HL-60 (cell line): ENCODE data around the gene TRIM63.
A peak's percentile ranks its signal among the peaks of the same experiment; 100 is the strongest.

Source experiments
- DNase-seq, 2 experiments: peaks; one replicate each; pipeline ENCODE4 v3.0.0-alpha.2; 2010 to 2020; ENCODE audit warnings: low read depth in 1 of 2, low spot score in 1 of 2
- H3K27ac ChIP-seq: fragments of 250-450 bp; sonication (Bioruptor Pico); replicated peaks from 2 replicates; pipeline ENCODE4 v1.5.1; 2020; ENCODE audit warnings: mild to moderate bottlenecking, moderate library complexity
- H3K27me3 ChIP-seq: fragments of 250-450 bp; sonication (Bioruptor Pico); 2 replicates; pipeline ENCODE4 v1.5.1; 2021; ENCODE audit warnings: mild to moderate bottlenecking, moderate library complexity; ENCODE audit not compliant: insufficient read depth, poor library complexity, severe bottlenecking
- H3K4me3 ChIP-seq: replicated peaks from 2 replicates; pipeline ENCODE4 v1.5.1; 2011; ENCODE audit warnings: mild to moderate bottlenecking, control low read depth, low read length; ENCODE audit not compliant: insufficient read depth
- GABPA ChIP-seq: IDR thresholded peaks from 2 replicates; pipeline ENCODE4 v1.6.1; 2012; ENCODE audit warnings: low read depth
- POLR2AphosphoS5 ChIP-seq: IDR thresholded peaks from 2 replicates; pipeline ENCODE4 v1.6.1; 2012; ENCODE audit warnings: low read depth
- SPI1 ChIP-seq: IDR thresholded peaks from 2 replicates; pipeline ENCODE4 v1.6.1; 2012; ENCODE audit warnings: low read depth, mild to moderate bottlenecking, borderline replicate concordance
- TF ChIP-seq, protein P1 (sequence below): IDR thresholded peaks from 2 replicates; pipeline ENCODE4 v1.6.1; 2012; ENCODE audit warnings: low read depth; ENCODE audit not compliant: insufficient replicate concordance
- TF ChIP-seq, protein P2 (sequence below): IDR thresholded peaks from one replicate; pipeline ENCODE4 v1.5.1; 2011; ENCODE audit warnings: low read length, control low read depth, inconsistent platforms; ENCODE audit not compliant: insufficient read depth

The TRIM63 gene

DNA sequence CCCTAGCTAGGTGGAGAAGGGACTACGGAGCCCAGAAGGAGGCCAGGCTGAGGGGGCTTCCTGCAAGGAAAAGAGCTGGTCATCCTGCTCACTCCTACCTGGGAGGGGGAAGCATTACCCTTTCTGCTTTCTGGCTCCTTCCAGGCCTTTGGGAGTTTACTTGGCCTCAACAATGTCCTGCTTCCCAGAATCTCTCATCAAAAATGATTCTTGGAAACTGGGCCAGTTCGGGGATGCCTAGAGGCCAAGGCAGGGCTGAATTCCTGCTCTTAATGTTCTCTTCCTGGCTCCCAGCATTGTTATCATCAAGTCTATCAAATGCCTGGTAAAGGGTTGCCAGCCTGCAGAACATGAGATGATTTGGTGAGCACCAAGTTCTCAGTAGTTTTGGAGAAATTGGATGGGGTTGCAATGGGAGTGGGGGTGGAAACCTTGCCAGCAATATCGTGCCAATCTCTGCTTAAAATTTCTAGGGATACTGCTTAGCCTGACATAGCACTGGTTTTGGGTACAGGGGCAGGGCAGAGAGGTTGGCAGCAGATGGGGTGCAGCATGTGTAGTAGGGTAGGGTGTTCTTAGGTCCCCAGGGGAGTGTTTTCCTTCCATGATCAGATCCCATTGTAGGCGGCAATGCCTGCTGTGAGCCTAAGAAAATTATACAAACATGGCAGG, 61.9 kb downstream of the TRIM63 start:
- Histone ChIP-seq H3K27me3 (no peaks in the 10 kb centered on the region), H3K4me3 (no peak overlapping the region), H3K27ac (no peak overlapping the region)
- no peak for DNase-seq
- TF ChIP-seq, protein P1, sequence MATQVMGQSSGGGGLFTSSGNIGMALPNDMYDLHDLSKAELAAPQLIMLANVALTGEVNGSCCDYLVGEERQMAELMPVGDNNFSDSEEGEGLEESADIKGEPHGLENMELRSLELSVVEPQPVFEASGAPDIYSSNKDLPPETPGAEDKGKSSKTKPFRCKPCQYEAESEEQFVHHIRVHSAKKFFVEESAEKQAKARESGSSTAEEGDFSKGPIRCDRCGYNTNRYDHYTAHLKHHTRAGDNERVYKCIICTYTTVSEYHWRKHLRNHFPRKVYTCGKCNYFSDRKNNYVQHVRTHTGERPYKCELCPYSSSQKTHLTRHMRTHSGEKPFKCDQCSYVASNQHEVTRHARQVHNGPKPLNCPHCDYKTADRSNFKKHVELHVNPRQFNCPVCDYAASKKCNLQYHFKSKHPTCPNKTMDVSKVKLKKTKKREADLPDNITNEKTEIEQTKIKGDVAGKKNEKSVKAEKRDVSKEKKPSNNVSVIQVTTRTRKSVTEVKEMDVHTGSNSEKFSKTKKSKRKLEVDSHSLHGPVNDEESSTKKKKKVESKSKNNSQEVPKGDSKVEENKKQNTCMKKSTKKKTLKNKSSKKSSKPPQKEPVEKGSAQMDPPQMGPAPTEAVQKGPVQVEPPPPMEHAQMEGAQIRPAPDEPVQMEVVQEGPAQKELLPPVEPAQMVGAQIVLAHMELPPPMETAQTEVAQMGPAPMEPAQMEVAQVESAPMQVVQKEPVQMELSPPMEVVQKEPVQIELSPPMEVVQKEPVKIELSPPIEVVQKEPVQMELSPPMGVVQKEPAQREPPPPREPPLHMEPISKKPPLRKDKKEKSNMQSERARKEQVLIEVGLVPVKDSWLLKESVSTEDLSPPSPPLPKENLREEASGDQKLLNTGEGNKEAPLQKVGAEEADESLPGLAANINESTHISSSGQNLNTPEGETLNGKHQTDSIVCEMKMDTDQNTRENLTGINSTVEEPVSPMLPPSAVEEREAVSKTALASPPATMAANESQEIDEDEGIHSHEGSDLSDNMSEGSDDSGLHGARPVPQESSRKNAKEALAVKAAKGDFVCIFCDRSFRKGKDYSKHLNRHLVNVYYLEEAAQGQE, result no peak
- TF ChIP-seq, protein P2, sequence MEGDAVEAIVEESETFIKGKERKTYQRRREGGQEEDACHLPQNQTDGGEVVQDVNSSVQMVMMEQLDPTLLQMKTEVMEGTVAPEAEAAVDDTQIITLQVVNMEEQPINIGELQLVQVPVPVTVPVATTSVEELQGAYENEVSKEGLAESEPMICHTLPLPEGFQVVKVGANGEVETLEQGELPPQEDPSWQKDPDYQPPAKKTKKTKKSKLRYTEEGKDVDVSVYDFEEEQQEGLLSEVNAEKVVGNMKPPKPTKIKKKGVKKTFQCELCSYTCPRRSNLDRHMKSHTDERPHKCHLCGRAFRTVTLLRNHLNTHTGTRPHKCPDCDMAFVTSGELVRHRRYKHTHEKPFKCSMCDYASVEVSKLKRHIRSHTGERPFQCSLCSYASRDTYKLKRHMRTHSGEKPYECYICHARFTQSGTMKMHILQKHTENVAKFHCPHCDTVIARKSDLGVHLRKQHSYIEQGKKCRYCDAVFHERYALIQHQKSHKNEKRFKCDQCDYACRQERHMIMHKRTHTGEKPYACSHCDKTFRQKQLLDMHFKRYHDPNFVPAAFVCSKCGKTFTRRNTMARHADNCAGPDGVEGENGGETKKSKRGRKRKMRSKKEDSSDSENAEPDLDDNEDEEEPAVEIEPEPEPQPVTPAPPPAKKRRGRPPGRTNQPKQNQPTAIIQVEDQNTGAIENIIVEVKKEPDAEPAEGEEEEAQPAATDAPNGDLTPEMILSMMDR, result no peak
- TF ChIP-seq GABPA (no peak), SPI1 (no peak), POLR2AphosphoS5 (no peak)

DNA sequence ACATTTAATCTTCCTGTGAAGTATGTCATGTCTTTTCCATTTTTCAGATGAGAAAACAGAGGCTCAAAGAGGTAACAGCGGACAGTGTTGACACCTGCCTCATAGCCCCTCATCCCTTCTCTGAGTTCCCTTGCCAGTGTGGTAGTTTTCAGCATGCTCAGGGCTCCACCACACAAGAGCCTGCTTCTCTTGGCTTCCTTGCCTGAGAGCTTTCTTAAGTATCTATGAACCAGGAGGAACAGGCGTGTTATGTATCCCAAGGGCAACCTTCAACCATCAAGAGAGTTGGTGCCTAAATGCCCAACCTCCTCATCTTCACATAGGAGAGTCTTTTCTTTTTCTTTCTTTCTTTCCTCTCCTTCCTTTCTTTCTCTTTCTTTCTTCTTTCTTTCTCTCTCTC, 63.7 kb downstream of the TRIM63 start:
- Histone ChIP-seq H3K27ac (no peak overlapping the region), H3K4me3 (no peak overlapping the region), H3K27me3 (no peaks in the 10 kb centered on the region)
- no peak for TF ChIP-seq POLR2AphosphoS5
- TF ChIP-seq GABPA, result no peak
- TF ChIP-seq SPI1, result 0 out of 2 replicates have a peak, but pooled peaks have one; percentile 1
- TF ChIP-seq, protein P2, result no peak
- TF ChIP-seq, protein P1, result no peak
- DNase-seq, result no peak

DNA sequence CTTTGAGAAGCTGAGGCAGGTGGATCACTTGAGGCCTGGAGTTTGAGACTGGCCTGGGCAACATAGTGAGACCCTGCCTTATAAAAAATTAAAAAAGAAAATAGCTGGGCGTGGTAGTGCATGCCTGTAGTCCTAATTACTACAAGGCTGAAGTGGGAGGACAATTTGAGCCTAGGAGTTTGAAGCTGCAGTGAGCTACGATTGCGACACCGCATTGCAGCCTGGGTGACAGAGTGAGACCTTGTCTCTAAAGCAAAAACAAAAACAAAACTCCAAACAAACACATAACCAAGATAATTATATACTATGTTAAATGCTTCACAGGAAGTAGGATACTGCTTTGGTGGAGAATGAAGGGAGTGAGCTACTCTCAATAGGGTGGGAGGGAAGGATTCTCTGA, 64.2 kb downstream of the TRIM63 start:
- peak in 1 of 2 experiments; percentile 62 for DNase-seq
- TF ChIP-seq GABPA (no peak), SPI1 (no peak), POLR2AphosphoS5 (no peak)
- TF ChIP-seq, protein P1, result no peak
- TF ChIP-seq, protein P2, result no peak
- Histone ChIP-seq H3K27me3 (no peaks in the 10 kb centered on the region), H3K27ac (no peak overlapping the region), H3K4me3 (no peak overlapping the region)
